NCI-H2107 treated with DMSO at 0.1 percent for 48 hours (cell line): ENCODE results near the gene CDH24.

ENCODE experiments used
- DNase-seq: peaks from one replicate; lab custom pipeline; 2025; ENCODE audit not compliant: unreplicated experiment; lab: John Stamatoyannopoulos, UW

CDH24 gene

DNA sequence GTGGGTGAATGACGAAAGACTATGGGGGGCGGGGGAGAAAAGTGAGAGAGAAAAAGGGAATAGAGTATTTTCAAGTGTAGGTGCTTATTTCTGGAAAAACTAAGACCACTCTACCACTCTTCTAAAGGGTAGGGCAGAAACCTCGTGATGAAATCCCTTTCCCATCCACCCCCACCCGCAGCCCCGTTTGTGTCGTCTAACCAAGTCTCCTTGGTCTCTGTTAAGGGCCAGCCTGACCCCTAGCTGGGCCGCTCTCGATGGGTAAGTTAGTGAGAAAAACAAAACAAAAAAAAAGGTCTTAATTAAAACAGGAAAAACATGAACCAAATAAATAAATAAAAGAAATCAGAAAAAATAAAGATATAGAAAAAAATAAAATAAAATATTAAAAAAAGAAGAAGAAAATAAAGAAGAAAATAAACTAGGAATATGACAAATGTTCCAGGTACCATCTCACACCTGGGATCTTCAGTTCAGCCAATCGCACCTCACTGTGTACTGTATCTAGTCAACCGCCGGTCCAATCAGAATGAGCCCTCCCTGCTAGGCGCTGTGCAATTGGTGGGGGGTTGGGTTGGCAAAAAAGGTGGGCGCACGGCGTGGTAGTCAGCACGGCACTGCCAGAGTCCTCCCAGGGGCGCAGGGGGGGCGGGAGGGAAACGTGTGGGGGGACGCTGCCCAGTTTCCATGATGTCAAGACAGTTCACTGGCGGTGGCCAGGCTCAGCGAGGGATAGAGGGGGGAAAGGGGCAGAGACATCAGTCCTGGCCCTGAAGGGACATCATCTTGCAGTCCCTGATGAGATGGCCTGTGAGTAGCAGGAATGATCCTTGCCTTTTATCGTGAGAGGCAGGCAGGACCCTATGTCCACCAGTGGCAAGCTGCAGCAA, 9.8 kb upstream of the CDH24 start:
- DNase-seq: no peak

DNA sequence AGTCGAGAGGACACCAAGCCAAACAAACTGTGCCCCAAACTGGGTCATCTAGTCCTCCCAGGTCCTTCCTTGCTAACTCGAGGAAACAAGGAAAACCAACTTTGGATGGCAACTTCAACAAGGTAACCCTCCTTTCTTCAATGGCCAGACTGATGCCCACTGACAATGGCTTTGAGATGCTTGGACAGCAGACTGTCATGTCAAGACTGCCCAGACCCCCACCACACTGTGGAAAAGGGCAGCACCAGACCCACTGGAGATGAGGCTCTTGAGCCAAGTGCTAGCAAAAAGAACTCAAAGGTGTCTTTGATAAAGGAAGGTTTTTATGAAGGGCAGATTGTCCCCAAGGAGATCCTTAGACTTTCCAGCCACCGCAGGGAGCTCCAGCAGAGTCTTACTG, 9.0 kb upstream of the CDH24 start:
- no peak for DNase-seq

- no peak for DNase-seq
Measured at GRCh38 chr14:23063601-23064000, 6.3 kb upstream of the CDH24 start.

DNA sequence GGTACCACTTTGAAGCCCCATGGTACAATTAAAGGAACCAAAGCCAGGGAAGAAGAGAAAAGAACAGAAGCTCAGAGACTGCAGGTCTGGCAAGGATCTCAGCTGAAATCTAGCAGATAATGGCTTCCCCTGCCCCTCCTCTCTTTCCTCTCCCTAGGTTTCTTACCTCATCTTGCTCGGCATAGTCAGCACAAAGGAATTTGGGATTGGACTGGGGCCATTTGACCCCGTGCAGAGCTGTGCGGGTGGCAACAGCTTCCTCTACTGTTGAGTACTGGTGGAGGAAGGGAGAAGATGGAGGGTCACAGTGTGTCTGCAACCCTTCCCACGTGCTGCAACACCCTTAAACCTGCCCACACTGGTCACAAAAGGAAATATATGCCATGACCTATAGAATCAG, 4.7 kb upstream of the CDH24 start:
- DNase-seq: no peak

GRCh38 chr14:23060536-23061260, 3.4 kb upstream of the CDH24 start:
- DNase-seq: no peak

- DNase-seq: no peak
Measured at GRCh38 chr14:23058654-23059504, 1.6 kb upstream of the CDH24 start.

GRCh38 chr14:23057757-23058653, 685 bp upstream of the CDH24 start:
- DNase-seq: no peak

DNA sequence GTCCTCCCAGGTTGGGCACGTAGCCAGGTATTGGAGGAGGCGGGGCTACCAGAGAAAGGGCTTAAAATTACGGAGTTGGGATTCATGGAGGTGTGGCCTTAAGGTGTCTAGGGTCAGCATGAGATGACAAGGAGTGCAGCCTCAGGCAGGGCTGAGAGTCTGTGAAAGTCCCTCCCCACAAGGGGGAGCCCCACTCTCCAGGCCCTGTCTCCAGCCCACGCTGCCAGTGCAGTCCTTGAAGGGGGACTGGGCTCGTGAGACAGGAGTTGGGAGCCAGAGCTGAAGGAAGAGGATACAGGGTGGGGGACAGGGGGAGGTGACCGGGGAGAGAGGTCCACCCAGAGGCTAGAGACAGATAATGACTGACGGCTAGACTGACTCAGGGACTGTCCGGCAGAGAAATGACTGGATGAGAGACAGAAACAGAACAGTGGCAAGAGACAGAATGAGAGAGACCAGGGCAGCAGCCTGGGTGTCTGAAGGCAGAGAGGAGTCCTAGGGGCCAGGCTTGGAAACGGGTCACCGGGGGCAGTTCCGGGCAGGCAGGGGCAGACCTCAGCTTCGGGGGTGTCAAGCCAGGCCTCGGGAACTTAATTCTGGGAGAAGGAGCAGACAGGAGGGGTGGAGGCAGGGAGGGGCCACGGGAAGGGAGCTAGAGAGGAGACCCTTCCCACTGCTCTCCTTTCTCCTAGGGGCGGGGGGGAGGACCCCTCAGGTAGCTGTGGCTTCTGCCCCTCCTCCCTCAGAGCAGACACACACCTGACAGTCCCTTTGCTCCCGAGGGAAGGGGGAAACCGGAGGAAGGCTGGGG, 970 bp downstream of the CDH24 start:
- no peak for DNase-seq

DNA sequence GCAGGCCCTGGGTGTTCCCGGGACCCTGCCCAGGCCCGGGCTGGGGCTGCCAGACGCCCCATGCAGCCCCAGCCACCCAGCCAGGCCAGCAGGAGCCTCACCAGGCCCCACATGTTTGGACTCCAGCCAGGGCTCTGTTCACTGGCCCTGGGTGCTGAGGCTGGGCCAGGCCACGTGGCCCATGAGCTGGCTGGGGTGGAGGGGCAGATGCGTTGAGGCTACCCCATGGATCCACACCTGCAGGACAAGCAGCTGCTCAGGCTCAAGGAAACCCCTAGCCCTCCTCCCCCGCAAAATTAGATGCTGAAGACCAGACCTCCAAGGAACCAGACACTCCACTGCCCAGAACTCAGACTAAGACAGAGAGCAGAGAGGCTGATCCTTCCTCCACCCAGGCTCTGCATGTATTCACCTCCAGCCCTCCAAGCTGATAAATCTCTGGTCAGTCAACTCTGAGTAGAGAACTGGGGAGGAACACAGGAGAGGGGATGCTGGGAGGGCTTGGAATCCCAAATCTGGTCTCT, 1.6 kb downstream of the CDH24 start:
- no peak for DNase-seq

GRCh38 chr14:23055147-23055550, 2.2 kb downstream of the CDH24 start:
- no peak for DNase-seq

DNA sequence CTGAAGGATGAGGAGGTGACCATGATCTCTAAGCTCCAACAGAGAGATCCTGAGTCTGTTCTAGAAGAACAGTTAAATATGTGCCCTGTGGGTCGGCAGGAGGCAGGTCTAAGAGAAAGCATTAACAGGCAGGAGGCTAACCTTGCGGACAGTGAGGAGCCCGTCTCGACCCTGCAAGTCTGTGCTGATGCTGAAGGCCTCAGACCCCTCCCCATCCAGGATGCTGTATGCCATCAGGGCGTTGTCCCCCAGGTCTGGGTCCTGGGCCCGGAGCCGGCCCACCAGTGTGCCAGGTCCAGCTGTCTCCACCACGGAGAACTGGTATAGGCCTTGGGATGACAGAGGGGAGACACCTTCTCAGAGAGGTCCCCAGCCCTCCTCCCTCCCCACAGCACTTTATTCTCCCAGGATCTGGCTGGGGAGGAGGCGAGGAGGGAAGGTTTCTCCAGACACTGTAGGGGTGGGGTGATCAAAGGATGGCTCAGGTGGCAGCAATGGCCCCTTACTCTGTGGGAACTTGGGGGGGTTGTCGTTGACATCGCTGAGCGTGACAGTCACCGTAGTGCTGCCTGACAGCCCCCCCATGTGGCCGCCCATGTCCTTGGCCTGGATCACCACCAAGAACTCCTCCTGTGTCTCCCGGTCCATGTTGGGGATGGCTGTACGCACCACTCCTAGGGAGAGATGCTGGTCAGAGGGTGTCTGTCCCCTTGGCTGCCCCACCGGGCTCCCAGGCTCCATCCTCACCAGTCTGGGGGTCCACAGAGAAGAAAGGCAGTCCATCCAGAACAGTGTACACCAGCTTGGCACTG, 3.1 kb downstream of the CDH24 start:
- DNase-seq: no peak

GRCh38 chr14:23053426-23053825, 3.9 kb downstream of the CDH24 start:
- DNase-seq: no peak

DNA sequence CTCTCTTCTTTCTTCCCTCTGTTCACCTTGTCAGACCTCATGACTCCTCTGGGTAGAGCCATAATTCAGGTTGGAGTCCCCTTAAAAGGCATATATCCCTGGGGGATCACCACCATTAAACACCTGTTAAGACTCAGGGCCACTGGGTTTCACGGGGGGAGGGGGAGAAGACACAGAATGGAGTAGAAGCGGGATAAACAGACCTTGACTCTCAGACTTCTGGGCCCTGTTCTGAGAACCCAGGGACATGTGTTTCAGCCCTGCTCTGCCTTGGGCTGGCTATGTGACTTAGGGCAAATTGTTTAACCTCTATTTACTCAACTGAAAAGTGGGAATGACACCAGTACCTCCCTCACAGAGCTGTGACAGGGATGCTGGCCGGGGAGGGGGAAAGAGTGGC, 4.6 kb downstream of the CDH24 start:
- no peak for DNase-seq

- DNase-seq: no peak
Measured at GRCh38 chr14:23052182-23052623, 5.1 kb downstream of the CDH24 start.

DNA sequence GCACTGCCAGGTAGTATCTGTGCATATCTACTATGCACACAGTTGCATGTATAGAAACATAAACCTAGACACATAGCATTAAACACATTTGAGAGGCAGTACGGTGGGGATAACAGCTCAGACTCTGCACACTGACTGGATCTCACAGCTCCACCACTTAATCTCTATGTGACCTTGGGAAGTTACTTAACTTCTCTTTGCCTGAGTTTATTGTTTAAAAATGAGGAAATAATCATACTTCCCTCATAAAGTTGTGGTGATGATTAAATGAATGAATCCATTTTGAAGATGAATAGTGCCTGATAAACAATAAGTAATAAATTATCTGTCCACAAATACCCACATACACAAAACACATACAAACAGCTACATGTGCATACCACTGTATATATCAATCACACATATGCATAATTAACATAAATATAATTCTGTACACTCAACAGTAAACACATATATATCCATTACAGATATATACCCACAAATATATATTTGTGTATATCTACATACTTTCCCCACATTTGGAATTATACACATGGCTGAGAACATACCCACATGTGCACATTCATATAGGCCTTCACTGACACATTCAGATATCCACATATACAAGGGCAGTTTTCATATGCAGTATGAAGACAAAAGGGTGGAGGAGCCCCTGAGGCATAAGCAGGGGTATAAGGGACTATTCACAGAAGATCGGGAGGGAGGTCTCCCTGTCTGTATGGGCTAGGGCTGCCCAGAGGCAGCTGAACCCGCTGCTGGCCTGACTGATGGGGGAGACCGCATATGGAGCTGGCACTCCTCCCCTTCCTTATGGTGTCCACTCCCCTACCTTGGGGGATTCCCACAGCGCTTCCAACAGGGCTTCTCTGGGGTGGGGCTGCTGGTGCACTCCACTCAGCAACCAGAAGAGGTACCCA, 5.9 kb downstream of the CDH24 start:
- no peak for DNase-seq

DNA sequence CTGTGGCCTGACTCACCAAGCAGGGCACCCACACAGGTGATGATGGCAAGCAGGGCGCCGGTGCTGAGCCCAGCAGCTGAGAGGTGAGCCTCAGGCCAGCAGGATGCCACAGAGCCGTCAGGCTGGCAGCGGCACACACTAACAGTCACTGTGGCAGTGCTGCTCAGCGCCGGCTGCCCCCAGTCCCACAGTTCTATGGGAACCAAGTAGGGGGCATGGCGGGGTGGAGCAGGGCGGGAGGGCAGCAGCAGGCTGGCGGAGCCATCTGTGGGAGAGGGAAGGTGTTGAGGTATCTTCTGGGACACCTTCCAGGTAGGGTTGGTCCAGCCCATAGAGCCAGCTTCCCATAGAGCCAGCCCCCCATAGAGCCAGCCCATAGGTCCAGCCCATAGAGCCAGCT, 8.3 kb downstream of the CDH24 start:
- no peak for DNase-seq
